KMS-11 (cell line): ENCODE data around the gene TEX9.
"Not testable (repeated sequence)": the region's sequence is repeated elsewhere in the genome, so short reads cannot be mapped to it uniquely, and the experiment has no call there.

Experiments used
- H2AFZ ChIP-seq: fragments of 200-600 bp; sonication (generic); 2 replicates; pipeline ENCODE4 v1.6.1; 2016; ENCODE audit warnings: antibody characterized with exemption, mixed run types, low read depth
- H3K27ac ChIP-seq: fragments of 200-600 bp; sonication (generic); 2 replicates; pipeline ENCODE4 v1.6.1; 2016; ENCODE audit warnings: mild to moderate bottlenecking, mixed run types
- H3K27me3 ChIP-seq: fragments of 200-600 bp; sonication (generic); 2 replicates; pipeline ENCODE4 v1.6.1; 2017; ENCODE audit warnings: mild to moderate bottlenecking, low read depth, mixed run types, moderate library complexity; ENCODE audit not compliant: insufficient read depth
- H3K36me3 ChIP-seq: fragments of 200-600 bp; sonication (generic); 2 replicates; pipeline ENCODE4 v1.6.1; 2017; ENCODE audit warnings: mild to moderate bottlenecking, mixed run types; ENCODE audit not compliant: insufficient read depth
- H3K4me1 ChIP-seq: fragments of 200-600 bp; sonication (generic); 2 replicates; pipeline ENCODE4 v1.6.1; 2016; ENCODE audit warnings: mild to moderate bottlenecking, low read depth, mixed run types; ENCODE audit not compliant: poor library complexity, severe bottlenecking
- H3K4me2 ChIP-seq: fragments of 200-600 bp; sonication (generic); 2 replicates; pipeline ENCODE4 v1.7.0; 2016; ENCODE audit warnings: mild to moderate bottlenecking, mixed run types
- H3K4me3 ChIP-seq: fragments of 200-600 bp; sonication (generic); IDR thresholded peaks from 2 replicates; pipeline ENCODE4 v1.6.1; 2017; ENCODE audit warnings: low read depth, low read length, mixed read lengths; ENCODE audit not compliant: insufficient read depth
- H3K79me2 ChIP-seq: fragments of 200-600 bp; sonication (generic); 2 replicates; pipeline ENCODE4 v1.6.1; 2016; ENCODE audit warnings: low read depth, mixed run types; ENCODE audit not compliant: insufficient read depth
- H3K9ac ChIP-seq: fragments of 200-600 bp; sonication (generic); 2 replicates; pipeline ENCODE4 v1.6.1; 2016; ENCODE audit warnings: mild to moderate bottlenecking, mixed run types
- H4K20me1 ChIP-seq: fragments of 200-600 bp; sonication (generic); 2 replicates; pipeline ENCODE4 v1.6.1; 2016; ENCODE audit warnings: mild to moderate bottlenecking, mixed run types; ENCODE audit not compliant: insufficient read depth
- CTCF ChIP-seq: fragments of 200-600 bp; sonication (generic); conservative IDR thresholded peaks from 2 replicates; pipeline ENCODE4 v1.6.1; 2017; ENCODE audit warnings: low read depth, mild to moderate bottlenecking, antibody characterized with exemption, low read length, moderate library complexity, mixed read lengths

The TEX9 gene

GRCh38 chr15:56410721-56411120, 45.5 kb downstream of the TEX9 start:
- Histone ChIP-seq H3K79me2 (no peaks in the 10 kb centered on the region), H2AFZ (no peak overlapping the region), H3K4me2 (no peak overlapping the region), H3K27me3 (no peaks in the 10 kb centered on the region), H3K27ac (no peak overlapping the region), H3K4me1 (no peaks in the 10 kb centered on the region), H3K36me3 (no peaks in the 10 kb centered on the region), H3K4me3 (no peak overlapping the region), H4K20me1 (no peaks in the 10 kb centered on the region), H3K9ac (no peak overlapping the region)
- no peak for TF ChIP-seq CTCF

DNA sequence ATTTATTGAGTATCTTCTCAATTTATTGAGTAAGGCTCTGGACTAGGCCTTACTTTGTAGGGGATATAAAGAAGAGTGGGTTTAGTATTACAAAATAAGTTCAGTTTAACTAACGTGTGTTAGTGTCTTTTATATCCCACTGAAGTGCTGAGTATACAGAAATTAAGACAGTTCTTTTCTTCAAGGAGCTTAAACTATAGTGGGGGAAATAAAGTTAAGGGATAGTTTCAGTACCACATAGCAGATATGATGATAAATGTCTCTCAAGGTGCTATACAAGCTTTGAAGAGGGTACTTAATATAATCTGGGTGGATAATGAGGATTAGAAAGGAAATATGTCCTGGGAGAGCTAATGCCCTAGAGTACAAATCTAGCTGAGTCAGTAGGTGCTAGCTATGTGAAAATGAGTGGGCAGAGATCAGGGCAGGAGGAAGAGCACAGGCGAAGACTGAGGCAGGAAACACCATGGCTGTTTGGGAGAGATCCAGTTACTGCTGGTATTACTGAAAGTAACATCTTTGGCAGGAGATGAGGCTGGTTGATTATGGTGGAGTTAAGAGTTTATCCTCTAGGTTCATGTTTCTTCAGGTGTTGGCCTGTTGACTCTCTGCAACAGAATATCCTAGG, 46.0 kb downstream of the TEX9 start:
- Histone ChIP-seq H4K20me1 (no peaks in the 10 kb centered on the region), H3K4me3 (no peak overlapping the region), H3K36me3 (no peaks in the 10 kb centered on the region), H2AFZ (no peak overlapping the region), H3K27me3 (no peaks in the 10 kb centered on the region), H3K79me2 (no peaks in the 10 kb centered on the region), H3K9ac (no peak overlapping the region), H3K4me2 (no peak overlapping the region), H3K4me1 (no peaks in the 10 kb centered on the region), H3K27ac (no peak overlapping the region)
- no peak for TF ChIP-seq CTCF

DNA sequence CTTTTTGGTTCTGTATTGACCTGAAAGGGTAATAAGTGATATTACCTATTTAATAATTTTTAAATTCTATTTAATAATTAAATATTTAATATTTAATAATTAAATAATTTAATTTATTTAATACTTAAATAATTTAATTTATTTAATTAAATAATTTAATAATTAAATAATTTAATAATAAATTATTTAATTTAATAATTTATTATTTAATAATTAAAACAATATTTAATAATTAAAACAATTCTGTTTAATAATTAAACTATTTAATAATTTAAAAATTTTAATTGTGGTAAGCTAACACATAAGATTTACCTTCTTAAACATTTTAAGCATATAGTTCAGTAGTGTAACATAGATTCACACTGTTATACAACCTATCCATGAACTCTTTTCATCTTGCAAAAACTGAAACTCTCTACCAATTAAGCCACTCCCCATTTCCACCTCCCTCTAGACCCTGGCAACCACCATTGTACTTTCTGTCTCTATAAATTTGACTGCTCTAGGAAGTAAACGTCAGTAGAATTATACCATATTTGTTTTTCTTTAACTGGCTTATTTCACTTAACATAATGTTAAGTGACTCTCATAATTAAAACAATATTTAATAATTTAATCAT, 48.0 kb downstream of the TEX9 start:
- not testable (repeated sequence) for H3K79me2 ChIP-seq, H3K36me3 ChIP-seq, H3K4me1 ChIP-seq, H3K4me3 ChIP-seq, H3K9ac ChIP-seq, H4K20me1 ChIP-seq, H3K4me2 ChIP-seq, H3K27me3 ChIP-seq, H3K27ac ChIP-seq, H2AFZ ChIP-seq

GRCh38 chr15:56425276-56425675, 60.0 kb downstream of the TEX9 start:
- Histone ChIP-seq H3K27me3 (no peaks in the 10 kb centered on the region), H3K79me2 (no peaks in the 10 kb centered on the region), H2AFZ (no peak overlapping the region), H4K20me1 (no peaks in the 10 kb centered on the region), H3K4me1 (no peaks in the 10 kb centered on the region), H3K4me2 (no peak overlapping the region), H3K4me3 (no peak overlapping the region), H3K36me3 (no peaks in the 10 kb centered on the region), H3K27ac (no peak overlapping the region), H3K9ac (no peak overlapping the region)
- no peak for TF ChIP-seq CTCF

DNA sequence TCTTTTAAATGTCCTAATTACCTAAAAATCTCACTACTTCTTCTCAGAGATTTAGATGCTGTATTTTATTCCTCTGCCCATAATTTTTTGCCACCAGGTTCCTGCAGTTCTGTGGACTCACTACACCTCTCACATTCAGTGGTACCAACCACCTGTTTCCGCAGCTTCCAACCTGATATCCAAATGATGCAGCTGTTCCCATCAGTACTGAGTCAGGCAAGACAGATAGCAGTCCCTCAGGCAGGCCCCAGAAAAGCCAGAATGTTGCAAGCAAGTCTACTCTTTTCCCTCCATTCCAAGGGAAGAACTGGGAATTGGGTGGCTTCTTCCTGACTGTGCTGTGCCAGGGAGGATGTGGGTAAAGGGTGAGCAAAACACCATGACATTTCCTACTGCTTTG, 60.8 kb downstream of the TEX9 start:
- no peaks in the 10 kb centered on the region for H4K20me1 ChIP-seq
- no peak overlapping the region for H3K4me2 ChIP-seq
- no peak overlapping the region for H3K27ac ChIP-seq
- no peaks in the 10 kb centered on the region for H3K36me3 ChIP-seq
- H2AFZ ChIP-seq = no peak overlapping the region
- no peak for TF ChIP-seq CTCF
- H3K4me1 ChIP-seq = no peaks in the 10 kb centered on the region
- H3K4me3 ChIP-seq = no peak overlapping the region
- no peaks in the 10 kb centered on the region for H3K79me2 ChIP-seq
- H3K9ac ChIP-seq = no peak overlapping the region
- H3K27me3 ChIP-seq = no peaks in the 10 kb centered on the region
